ENCODE results near the gene RAB27A. TPM values are rescaled to one million over a fixed set of nuclear protein-coding genes. Genes with fewer than 3 reads are reported as not detected.

The RAB27A gene
- total RNA-seq, 1 experiment from 2014 or later: 6.3 TPM

DNA sequence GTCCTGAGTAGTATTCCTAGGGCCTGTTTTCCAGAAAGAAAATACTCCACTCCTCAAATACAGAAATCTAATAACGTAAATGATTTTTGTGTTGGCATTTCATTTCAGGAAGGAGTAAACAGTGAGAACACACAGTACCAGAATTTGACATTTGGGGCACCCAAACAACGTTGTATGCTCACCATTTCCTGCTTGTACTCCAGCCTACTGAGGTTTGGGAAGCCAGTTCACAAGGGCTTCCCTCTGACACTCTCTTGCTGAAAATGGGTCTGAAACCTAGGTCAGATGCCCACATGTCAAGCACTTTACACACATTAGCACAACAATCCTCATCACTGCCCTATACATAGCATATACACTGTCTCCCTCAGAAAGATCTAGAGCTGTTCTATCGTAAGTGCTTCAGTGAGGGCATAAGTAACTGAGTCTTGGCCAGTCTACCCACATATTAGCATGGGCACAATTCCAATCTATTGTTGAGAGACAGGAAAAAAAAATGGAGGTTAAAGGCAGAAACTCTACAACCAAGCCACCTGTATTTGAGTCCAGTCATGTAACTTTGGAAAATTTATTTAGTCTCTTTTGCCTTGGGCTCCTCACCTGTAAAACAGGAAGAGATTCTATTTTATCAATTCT, 49.4 kb downstream of the RAB27A start:
- Histone ChIP-seq H3K4me2 (ENCODE audit: low read length) (no peak overlapping the region), H3F3A (ENCODE audit: low read length, unreplicated experiment) (no peaks in the 10 kb centered on the region), H3K9me2 (replicated peaks; ENCODE audit: low read length) (no peaks in the 10 kb centered on the region), H3K9me3 (ENCODE audit: low read length) (no peaks in the 10 kb centered on the region), H3K9ac (ENCODE audit: low read length) (no peak overlapping the region), H3K36me3 (ENCODE audit: low read depth, low read length) (no peaks in the 10 kb centered on the region), H3K4me1 (ENCODE audit: insufficient read depth, low read length) (no peaks in the 10 kb centered on the region), H2AFZ (ENCODE audit: low read length) (no peak overlapping the region), H4K20me1 (ENCODE audit: low read length) (no peaks in the 10 kb centered on the region), H3K27ac (ENCODE audit: low read length) (no peak overlapping the region), H3K4me3 (ENCODE audit: low read length) (no peak overlapping the region), H3K79me2 (ENCODE audit: low read length) (no peaks in the 10 kb centered on the region), H3K27me3 (ENCODE audit: low read length) (no peaks in the 10 kb centered on the region)
- TF ChIP-seq EZH2 (IDR thresholded peaks at IDR 0.05; ENCODE audit: low read length, unreplicated experiment): no peak
- TF ChIP-seq, protein P1, sequence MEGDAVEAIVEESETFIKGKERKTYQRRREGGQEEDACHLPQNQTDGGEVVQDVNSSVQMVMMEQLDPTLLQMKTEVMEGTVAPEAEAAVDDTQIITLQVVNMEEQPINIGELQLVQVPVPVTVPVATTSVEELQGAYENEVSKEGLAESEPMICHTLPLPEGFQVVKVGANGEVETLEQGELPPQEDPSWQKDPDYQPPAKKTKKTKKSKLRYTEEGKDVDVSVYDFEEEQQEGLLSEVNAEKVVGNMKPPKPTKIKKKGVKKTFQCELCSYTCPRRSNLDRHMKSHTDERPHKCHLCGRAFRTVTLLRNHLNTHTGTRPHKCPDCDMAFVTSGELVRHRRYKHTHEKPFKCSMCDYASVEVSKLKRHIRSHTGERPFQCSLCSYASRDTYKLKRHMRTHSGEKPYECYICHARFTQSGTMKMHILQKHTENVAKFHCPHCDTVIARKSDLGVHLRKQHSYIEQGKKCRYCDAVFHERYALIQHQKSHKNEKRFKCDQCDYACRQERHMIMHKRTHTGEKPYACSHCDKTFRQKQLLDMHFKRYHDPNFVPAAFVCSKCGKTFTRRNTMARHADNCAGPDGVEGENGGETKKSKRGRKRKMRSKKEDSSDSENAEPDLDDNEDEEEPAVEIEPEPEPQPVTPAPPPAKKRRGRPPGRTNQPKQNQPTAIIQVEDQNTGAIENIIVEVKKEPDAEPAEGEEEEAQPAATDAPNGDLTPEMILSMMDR (conservative IDR thresholded peaks at IDR 0.05; ENCODE audit: low read depth, low read length): no peak
- no peak for TF ChIP-seq EZH2phosphoT487 (IDR thresholded peaks at IDR 0.05; ENCODE audit: borderline replicate concordance, low read length)
- DNase-seq (no peak), ATAC-seq (no peak)
- no TSS peak for BruUV-seq (replicated peaks)
- intact Hi-C loops (cut with micrococcal nuclease): no loop called here
- POLR2A ChIA-PET (ENCODE audit: unreplicated experiment): interaction anchor here (0.5 kb wide), 1 partner anchor 105 kb away, joined by 4 read pairs; no protein-coding TSS in a partner anchor
- CTCF ChIA-PET: no interaction called here

GRCh38 chr15:55239440-55240124, 50.0 kb downstream of the RAB27A start:
- no TSS peak for BruUV-seq (replicated peaks)
- DNase-seq (no peak), ATAC-seq (no peak)
- H4K20me1 ChIP-seq (ENCODE audit: low read length): no peaks in the 10 kb centered on the region
- H3F3A ChIP-seq (ENCODE audit: low read length, unreplicated experiment): no peaks in the 10 kb centered on the region
- no peaks in the 10 kb centered on the region for H3K79me2 ChIP-seq (ENCODE audit: low read length)
- H2AFZ ChIP-seq (ENCODE audit: low read length): no peak overlapping the region
- H3K27me3 ChIP-seq (ENCODE audit: low read length): no peaks in the 10 kb centered on the region
- H3K27ac ChIP-seq (ENCODE audit: low read length): no peak overlapping the region
- TF ChIP-seq, protein P1 (conservative IDR thresholded peaks at IDR 0.05; ENCODE audit: low read depth, low read length): no peak
- TF ChIP-seq EZH2phosphoT487 (IDR thresholded peaks at IDR 0.05; ENCODE audit: borderline replicate concordance, low read length): no peak
- no peak for TF ChIP-seq EZH2 (IDR thresholded peaks at IDR 0.05; ENCODE audit: low read length, unreplicated experiment)
- H3K4me1 ChIP-seq (ENCODE audit: insufficient read depth, low read length): no peaks in the 10 kb centered on the region
- intact Hi-C loops (cut with micrococcal nuclease): no loop called here
- H3K4me3 ChIP-seq (ENCODE audit: low read length): no peak overlapping the region
- H3K9ac ChIP-seq (ENCODE audit: low read length): no peak overlapping the region
- H3K9me3 ChIP-seq (ENCODE audit: low read length): no peaks in the 10 kb centered on the region
- ChIA-PET CTCF (no interaction called here), POLR2A (ENCODE audit: unreplicated experiment) (interaction anchor here (0.5 kb wide), 1 partner anchor 106 kb away, joined by 4 read pairs; no protein-coding TSS in a partner anchor)
- no peaks in the 10 kb centered on the region for H3K9me2 ChIP-seq (replicated peaks; ENCODE audit: low read length)
- no peaks in the 10 kb centered on the region for H3K36me3 ChIP-seq (ENCODE audit: low read depth, low read length)
- no peak overlapping the region for H3K4me2 ChIP-seq (ENCODE audit: low read length)

DNA sequence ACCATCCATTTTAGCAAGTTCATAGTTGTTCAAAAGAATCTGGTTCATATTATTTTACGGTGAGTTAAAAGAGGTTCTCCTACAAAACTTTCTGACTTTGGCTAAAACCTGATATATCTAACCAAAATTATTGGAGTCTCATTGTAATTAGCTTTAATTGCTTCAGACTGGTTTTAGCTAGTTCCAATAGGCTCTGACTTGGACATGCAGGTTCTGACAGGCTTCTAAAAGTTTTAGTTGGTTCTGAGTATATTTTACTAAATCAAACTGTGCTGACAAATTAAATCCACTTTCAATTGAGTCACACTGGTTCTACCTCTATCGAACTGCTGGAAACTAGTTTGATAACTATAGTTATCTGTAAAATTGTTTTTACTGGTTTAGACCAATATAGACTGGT, 50.7 kb downstream of the RAB27A start:
- H3K9ac ChIP-seq (ENCODE audit: low read length): no peak overlapping the region
- H3K27me3 ChIP-seq (ENCODE audit: low read length): no peaks in the 10 kb centered on the region
- no TSS peak for BruUV-seq (replicated peaks)
- POLR2A ChIA-PET (ENCODE audit: unreplicated experiment): no interaction called here
- no peak overlapping the region for H3K27ac ChIP-seq (ENCODE audit: low read length)
- no peak for TF ChIP-seq EZH2phosphoT487 (IDR thresholded peaks at IDR 0.05; ENCODE audit: borderline replicate concordance, low read length)
- TF ChIP-seq EZH2 (IDR thresholded peaks at IDR 0.05; ENCODE audit: low read length, unreplicated experiment): no peak
- TF ChIP-seq, protein P1 (conservative IDR thresholded peaks at IDR 0.05; ENCODE audit: low read depth, low read length): no peak
- H3K4me3 ChIP-seq (ENCODE audit: low read length): no peak overlapping the region
- no peaks in the 10 kb centered on the region for H3K79me2 ChIP-seq (ENCODE audit: low read length)
- H3K36me3 ChIP-seq (ENCODE audit: low read depth, low read length): no peaks in the 10 kb centered on the region
- intact Hi-C loops (cut with micrococcal nuclease): no loop called here
- no peak overlapping the region for H3K4me2 ChIP-seq (ENCODE audit: low read length)
- H3F3A ChIP-seq (ENCODE audit: low read length, unreplicated experiment): no peaks in the 10 kb centered on the region
- H3K9me3 ChIP-seq (ENCODE audit: low read length): no peaks in the 10 kb centered on the region
- DNase-seq (no peak), ATAC-seq (no peak)
- H4K20me1 ChIP-seq (ENCODE audit: low read length): no peaks in the 10 kb centered on the region
- no peak overlapping the region for H2AFZ ChIP-seq (ENCODE audit: low read length)
- H3K4me1 ChIP-seq (ENCODE audit: insufficient read depth, low read length): no peaks in the 10 kb centered on the region
- CTCF ChIA-PET: interaction anchor here (0.6 kb wide), 1 partner anchor 22 kb away, joined by 3 read pairs; no protein-coding TSS in a partner anchor
- H3K9me2 ChIP-seq (replicated peaks; ENCODE audit: low read length): no peaks in the 10 kb centered on the region

Measured in PC-3 (cell line).